ENCODE data around the gene BICRA.
A peak's percentile ranks its signal among the peaks of the same experiment; 100 is the strongest.

The BICRA gene

GRCh38 chr19:47608969-47609905 lies at the start of gene BICRA:
TSS of gene BICRA (plus strand) at chr19:47609134. CDS start at chr19:47673575, 64,441 bp downstream.
- Histone ChIP-seq H3K36me3 (replicated peaks; ENCODE audit: insufficient read depth, low read length) (no peaks in the 10 kb centered on the region), H3K27ac (ENCODE audit: low read length) (peak within 1 kb of the TSS; percentile 68; the same call in 1 of the 2 replicates), H3K4me3 (ENCODE audit: low read length) (peak within 1 kb of the TSS; percentile 99), H3K27me3 (replicated peaks; ENCODE audit: insufficient read depth, low read length) (peaks cover 3% of the 10 kb centered on the region; the same call in 1 of the 2 replicates), H3K9me2 (replicated peaks; ENCODE audit: insufficient read depth, low read length) (no peaks in the 10 kb centered on the region), H3K79me2 (ENCODE audit: low read length) (peaks cover 52% of the 10 kb centered on the region), H3K9ac (ENCODE audit: low read length) (peak within 1 kb of the TSS; percentile 92), H3F3A (ENCODE audit: insufficient read depth, low read length) (peaks cover 16% of the 10 kb centered on the region), H4K20me1 (ENCODE audit: insufficient read depth, low read length) (no peaks in the 10 kb centered on the region; the same call in 1 of the 2 replicates), H2AFZ (ENCODE audit: low read length) (peak within 1 kb of the TSS; percentile 99), H3K4me2 (ENCODE audit: low read depth, low read length) (peak within 1 kb of the TSS; percentile 96), H3K4me1 (ENCODE audit: low read length) (no peaks in the 10 kb centered on the region), H3K9me3 (replicated peaks; ENCODE audit: insufficient read depth, low read length) (no peaks in the 10 kb centered on the region)
- peak; percentile 86 for DNase-seq
- TF ChIP-seq EZH2 (optimal IDR thresholded peaks at IDR 0.05; ENCODE audit: low read depth, low read length), result no peak
- no peak for TF ChIP-seq EZH2phosphoT487 (IDR thresholded peaks at IDR 0.05; ENCODE audit: low read length)

GRCh38 chr19:47560999-47561398 lies 47.9 kb upstream of the BICRA start:
- no peak overlapping the region for H2AFZ ChIP-seq (ENCODE audit: low read length)
- H3K9ac ChIP-seq (ENCODE audit: low read length), result no peak overlapping the region
- peaks cover 13% of the 10 kb centered on the region for H3K4me1 ChIP-seq (ENCODE audit: low read length)
- peak overlapping the region; percentile 37; the same call in 1 of the 2 replicates for H3K4me2 ChIP-seq (ENCODE audit: low read depth, low read length)
- no peaks in the 10 kb centered on the region for H3K9me3 ChIP-seq (replicated peaks; ENCODE audit: insufficient read depth, low read length)
- H3K36me3 ChIP-seq (replicated peaks; ENCODE audit: insufficient read depth, low read length), result no peaks in the 10 kb centered on the region
- no peak overlapping the region for H3K27ac ChIP-seq (ENCODE audit: low read length)
- H3K27me3 ChIP-seq (replicated peaks; ENCODE audit: insufficient read depth, low read length), result peaks cover 28% of the 10 kb centered on the region
- H3K4me3 ChIP-seq (ENCODE audit: low read length), result no peak overlapping the region
- peak; percentile 76 for DNase-seq
- no peaks in the 10 kb centered on the region for H3K9me2 ChIP-seq (replicated peaks; ENCODE audit: insufficient read depth, low read length)
- TF ChIP-seq EZH2 (optimal IDR thresholded peaks at IDR 0.05; ENCODE audit: low read depth, low read length) (no peak), EZH2phosphoT487 (IDR thresholded peaks at IDR 0.05; ENCODE audit: low read length) (no peak), CTCF (IDR thresholded peaks at IDR 0.05; ENCODE audit: low read length) (no peak)
- H4K20me1 ChIP-seq (ENCODE audit: insufficient read depth, low read length), result no peaks in the 10 kb centered on the region
- H3F3A ChIP-seq (ENCODE audit: insufficient read depth, low read length), result peaks cover 12% of the 10 kb centered on the region
- H3K79me2 ChIP-seq (ENCODE audit: low read length), result no peaks in the 10 kb centered on the region

GRCh38 chr19:47561440-47562057 lies 47.4 kb upstream of the BICRA start:
- no peak overlapping the region for H2AFZ ChIP-seq (ENCODE audit: low read length)
- no peak overlapping the region for H3K9ac ChIP-seq (ENCODE audit: low read length)
- H3K9me2 ChIP-seq (replicated peaks; ENCODE audit: insufficient read depth, low read length), result no peaks in the 10 kb centered on the region
- no peak overlapping the region for H3K27ac ChIP-seq (ENCODE audit: low read length)
- DNase-seq, result peak; percentile 32
- no peak overlapping the region for H3K4me3 ChIP-seq (ENCODE audit: low read length)
- no peaks in the 10 kb centered on the region for H4K20me1 ChIP-seq (ENCODE audit: insufficient read depth, low read length)
- TF ChIP-seq EZH2phosphoT487 (IDR thresholded peaks at IDR 0.05; ENCODE audit: low read length) (no peak), EZH2 (optimal IDR thresholded peaks at IDR 0.05; ENCODE audit: low read depth, low read length) (no peak), CTCF (IDR thresholded peaks at IDR 0.05; ENCODE audit: low read length) (no peak)
- H3K27me3 ChIP-seq (replicated peaks; ENCODE audit: insufficient read depth, low read length), result peaks cover 28% of the 10 kb centered on the region
- no peaks in the 10 kb centered on the region for H3K36me3 ChIP-seq (replicated peaks; ENCODE audit: insufficient read depth, low read length)
- peaks cover 12% of the 10 kb centered on the region for H3F3A ChIP-seq (ENCODE audit: insufficient read depth, low read length)
- no peaks in the 10 kb centered on the region for H3K79me2 ChIP-seq (ENCODE audit: low read length)
- H3K9me3 ChIP-seq (replicated peaks; ENCODE audit: insufficient read depth, low read length), result no peaks in the 10 kb centered on the region
- H3K4me1 ChIP-seq (ENCODE audit: low read length), result peaks cover 13% of the 10 kb centered on the region
- H3K4me2 ChIP-seq (ENCODE audit: low read depth, low read length), result peak overlapping the region; percentile 31; the same call in 1 of the 2 replicates
